Measurements from ENCODE around the gene ZCCHC14. TPM values are rescaled to one million over a fixed set of nuclear protein-coding genes. Genes with fewer than 3 reads are reported as not detected.

ZCCHC14 gene
- total and polyA plus RNA-seq, 2 of the 13 experiments (the other 11 are each of a cell fraction or from before 2014, with no cell fraction given), result 12.4 to 12.5 TPM

- TF ChIP-seq CAMTA2 (CRISPR knock-in tag; IDR thresholded peaks at IDR 0.05; ENCODE audit: borderline replicate concordance) (no peak), ZSCAN9 (CRISPR knock-in tag; IDR thresholded peaks at IDR 0.05; ENCODE audit: borderline replicate concordance) (no peak), JUND (CRISPR knock-in tag; IDR thresholded peaks at IDR 0.05) (0 out of 2 replicates have a peak, but pooled peaks have one; percentile 49), BCL6 (CRISPR knock-in tag; IDR thresholded peaks at IDR 0.05) (0 out of 2 replicates have a peak, but pooled peaks have one; percentile 10), SOX6 (IDR thresholded peaks at IDR 0.05) (no peak), SOX6 (CRISPR knock-in tag; IDR thresholded peaks at IDR 0.05) (peak; percentile 36; the same call in 1 of the 2 replicates), IKZF1 (IDR thresholded peaks at IDR 0.05) (no peak), KDM2A (CRISPR knock-in tag; IDR thresholded peaks at IDR 0.05; ENCODE audit: borderline replicate concordance, low read depth) (0 out of 2 replicates have a peak, but pooled peaks have one; percentile 16), SMAD3 (CRISPR knock-in tag; IDR thresholded peaks at IDR 0.05) (no peak), SIN3B (IDR thresholded peaks at IDR 0.05; ENCODE audit: low read length) (no peak), HNRNPL (IDR thresholded peaks at IDR 0.05; ENCODE audit: low read depth, low read length) (no peak), ZMYM3 (CRISPR knock-in tag; IDR thresholded peaks at IDR 0.05) (no peak), ZNF703 (CRISPR knock-in tag; IDR thresholded peaks at IDR 0.05; ENCODE audit: borderline replicate concordance) (no peak), HNF4G (IDR thresholded peaks at IDR 0.05; ENCODE audit: borderline replicate concordance, low read depth, low read length) (0 out of 2 replicates have a peak, but pooled peaks have one; percentile 10), HNF4G (CRISPR knock-in tag; IDR thresholded peaks at IDR 0.05; ENCODE audit: borderline replicate concordance, low read depth) (no peak), ZBTB42 (CRISPR knock-in tag; IDR thresholded peaks at IDR 0.05) (0 out of 2 replicates have a peak, but pooled peaks have one; percentile 22), ZKSCAN1 (IDR thresholded peaks at IDR 0.05; ENCODE audit: low read length) (no peak), PITX1 (CRISPR knock-in tag; IDR thresholded peaks at IDR 0.05) (peak; percentile 48; the same call in 1 of the 2 replicates), ZNF253 (CRISPR knock-in tag; IDR thresholded peaks at IDR 0.05; ENCODE audit: borderline replicate concordance) (no peak), NFYB (CRISPR knock-in tag; IDR thresholded peaks at IDR 0.05) (no peak), ISX (CRISPR knock-in tag; conservative IDR thresholded peaks at IDR 0.05) (no peak), MAX (IDR thresholded peaks at IDR 0.05) (peak; percentile 45; the same call in 1 of the 2 replicates), TCF7L2 (IDR thresholded peaks at IDR 0.05; ENCODE audit: low read depth, low read length) (no peak), NR2F1 (CRISPR knock-in tag; IDR thresholded peaks at IDR 0.05) (no peak)
- TF ChIP-seq, protein P1, sequence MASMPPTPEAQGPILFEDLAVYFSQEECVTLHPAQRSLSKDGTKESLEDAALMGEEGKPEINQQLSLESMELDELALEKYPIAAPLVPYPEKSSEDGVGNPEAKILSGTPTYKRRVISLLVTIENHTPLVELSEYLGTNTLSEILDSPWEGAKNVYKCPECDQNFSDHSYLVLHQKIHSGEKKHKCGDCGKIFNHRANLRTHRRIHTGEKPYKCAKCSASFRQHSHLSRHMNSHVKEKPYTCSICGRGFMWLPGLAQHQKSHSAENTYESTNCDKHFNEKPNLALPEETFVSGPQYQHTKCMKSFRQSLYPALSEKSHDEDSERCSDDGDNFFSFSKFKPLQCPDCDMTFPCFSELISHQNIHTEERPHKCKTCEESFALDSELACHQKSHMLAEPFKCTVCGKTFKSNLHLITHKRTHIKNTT (CRISPR knock-in tag; IDR thresholded peaks at IDR 0.05), result no peak
- TF ChIP-seq, protein P2, sequence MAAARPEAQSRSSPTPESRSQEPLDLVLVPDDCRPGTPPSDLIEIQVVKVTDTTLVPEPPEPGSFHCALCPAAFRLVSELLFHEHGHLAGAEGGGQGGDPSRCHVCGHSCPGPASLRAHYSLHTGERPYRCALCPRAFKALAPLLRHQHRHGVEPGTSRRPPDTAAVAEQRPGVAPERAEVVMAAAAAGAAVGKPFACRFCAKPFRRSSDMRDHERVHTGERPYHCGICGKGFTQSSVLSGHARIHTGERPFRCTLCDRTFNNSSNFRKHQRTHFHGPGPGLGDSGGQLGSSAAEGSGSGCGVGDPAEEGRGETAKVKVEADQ (CRISPR knock-in tag; IDR thresholded peaks at IDR 0.05; ENCODE audit: borderline replicate concordance), result peak; percentile 62; the same call in 1 of the 2 replicates
- TF ChIP-seq, protein P3, sequence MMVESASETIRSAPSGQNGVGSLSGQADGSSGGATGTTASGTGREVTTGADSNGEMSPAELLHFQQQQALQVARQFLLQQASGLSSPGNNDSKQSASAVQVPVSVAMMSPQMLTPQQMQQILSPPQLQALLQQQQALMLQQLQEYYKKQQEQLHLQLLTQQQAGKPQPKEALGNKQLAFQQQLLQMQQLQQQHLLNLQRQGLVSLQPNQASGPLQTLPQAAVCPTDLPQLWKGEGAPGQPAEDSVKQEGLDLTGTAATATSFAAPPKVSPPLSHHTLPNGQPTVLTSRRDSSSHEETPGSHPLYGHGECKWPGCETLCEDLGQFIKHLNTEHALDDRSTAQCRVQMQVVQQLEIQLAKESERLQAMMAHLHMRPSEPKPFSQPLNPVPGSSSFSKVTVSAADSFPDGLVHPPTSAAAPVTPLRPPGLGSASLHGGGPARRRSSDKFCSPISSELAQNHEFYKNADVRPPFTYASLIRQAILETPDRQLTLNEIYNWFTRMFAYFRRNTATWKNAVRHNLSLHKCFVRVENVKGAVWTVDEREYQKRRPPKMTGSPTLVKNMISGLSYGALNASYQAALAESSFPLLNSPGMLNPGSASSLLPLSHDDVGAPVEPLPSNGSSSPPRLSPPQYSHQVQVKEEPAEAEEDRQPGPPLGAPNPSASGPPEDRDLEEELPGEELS (CRISPR knock-in tag; IDR thresholded peaks at IDR 0.05), result 0 out of 2 replicates have a peak, but pooled peaks have one; percentile 32
Observed at GRCh38 chr16:87506423-87507350, 13.9 kb upstream of the ZCCHC14 start (continued).

All from HepG2 (cell line).